ENCODE data around the gene JPT2.

JPT2 gene

GRCh38 chr16:1677942-1678499 is at the start of gene JPT2:
TSS of gene JPT2 (plus strand) at chr16:1678279. CDS start at chr16:1678313, 34 bp downstream.
- peak; percentile 88 to 90 for DNase-seq (ENCODE audit: extremely low read depth in 1 of 2, low read depth in 1 of 2)

GRCh38 chr16:1630450-1631213 is 47.4 kb upstream of the JPT2 start:
- DNase-seq (ENCODE audit: extremely low read depth in 1 of 2, low read depth in 1 of 2) = no peak

DNA sequence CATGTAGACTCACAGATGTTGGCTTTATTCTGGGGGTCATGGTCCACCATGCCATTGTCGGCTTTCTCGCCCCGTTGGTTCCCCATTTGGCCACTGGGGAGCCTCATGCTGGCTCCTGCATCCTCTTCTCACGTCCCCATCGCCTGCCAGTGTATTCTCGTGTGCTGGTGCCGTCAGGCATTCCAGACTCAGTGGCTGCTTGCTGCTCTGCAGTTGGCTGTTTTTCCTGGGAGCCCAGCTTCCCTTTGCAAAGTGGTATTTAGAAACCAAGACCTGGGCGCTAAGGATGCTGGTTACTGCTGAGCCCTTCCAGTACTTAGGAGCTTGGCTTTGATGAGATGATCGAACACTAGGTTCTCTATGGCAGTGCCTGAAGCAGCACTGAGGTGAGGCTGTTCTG is 46.8 kb upstream of the JPT2 start:
- no peak for DNase-seq (ENCODE audit: extremely low read depth in 1 of 2, low read depth in 1 of 2)

- DNase-seq (ENCODE audit: extremely low read depth in 1 of 2, low read depth in 1 of 2) = no peak
Observed at GRCh38 chr16:1631931-1632637, 46.0 kb upstream of the JPT2 start.

- no peak for DNase-seq (ENCODE audit: extremely low read depth in 1 of 2, low read depth in 1 of 2)
Observed at GRCh38 chr16:1632638-1632970, 45.5 kb upstream of the JPT2 start.

DNA sequence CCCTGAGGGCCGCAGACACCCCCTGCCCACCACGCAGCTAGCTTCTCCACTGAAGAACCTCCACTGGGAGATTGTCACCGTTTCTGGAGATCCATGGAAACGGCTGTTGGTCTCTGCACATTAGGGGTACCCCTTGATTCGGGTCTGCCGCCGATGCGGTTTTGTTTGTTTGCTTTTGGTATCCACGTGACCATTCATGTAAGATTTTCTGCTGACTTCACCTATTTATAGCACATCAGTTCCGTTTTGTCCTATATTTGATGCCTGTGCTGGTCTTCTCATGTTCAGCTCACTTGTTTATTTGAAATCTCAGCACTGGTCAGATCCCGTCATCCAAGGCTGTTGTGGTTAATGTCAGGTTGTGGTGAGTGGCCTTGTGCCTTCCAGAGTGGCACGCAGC is 44.8 kb upstream of the JPT2 start:
- DNase-seq (ENCODE audit: extremely low read depth in 1 of 2, low read depth in 1 of 2) = no peak

GRCh38 chr16:1634541-1634940 is 43.5 kb upstream of the JPT2 start:
- no peak for DNase-seq (ENCODE audit: extremely low read depth in 1 of 2, low read depth in 1 of 2)

DNA sequence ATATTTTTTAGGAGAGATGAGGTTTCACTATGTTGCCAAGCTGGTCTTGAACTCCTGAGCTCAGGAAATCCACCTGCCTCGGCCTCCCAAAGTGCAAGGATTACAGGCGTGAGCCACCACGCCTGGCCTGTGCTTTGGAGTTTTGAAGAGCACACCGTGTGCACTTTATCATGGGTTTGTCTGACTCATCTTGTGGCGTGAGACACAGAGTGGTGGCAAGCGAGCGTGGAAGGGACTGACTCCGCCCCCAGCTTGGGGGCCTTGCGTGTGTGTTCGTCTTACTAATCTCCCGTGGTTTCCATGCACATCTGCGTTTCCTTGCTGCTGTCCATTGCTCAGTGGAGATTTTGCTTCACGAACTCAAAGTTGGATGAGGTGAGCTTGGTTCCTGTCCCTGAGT is 43.0 kb upstream of the JPT2 start:
- no peak for DNase-seq (ENCODE audit: extremely low read depth in 1 of 2, low read depth in 1 of 2)

- DNase-seq (ENCODE audit: extremely low read depth in 1 of 2, low read depth in 1 of 2) = no peak
Observed at GRCh38 chr16:1637526-1637925, 40.6 kb upstream of the JPT2 start.

GRCh38 chr16:1638757-1639156 is 39.3 kb upstream of the JPT2 start:
- no peak for DNase-seq (ENCODE audit: extremely low read depth in 1 of 2, low read depth in 1 of 2)

GRCh38 chr16:1639282-1639681 is 38.8 kb upstream of the JPT2 start:
- DNase-seq (ENCODE audit: extremely low read depth in 1 of 2, low read depth in 1 of 2) = no peak

DNA sequence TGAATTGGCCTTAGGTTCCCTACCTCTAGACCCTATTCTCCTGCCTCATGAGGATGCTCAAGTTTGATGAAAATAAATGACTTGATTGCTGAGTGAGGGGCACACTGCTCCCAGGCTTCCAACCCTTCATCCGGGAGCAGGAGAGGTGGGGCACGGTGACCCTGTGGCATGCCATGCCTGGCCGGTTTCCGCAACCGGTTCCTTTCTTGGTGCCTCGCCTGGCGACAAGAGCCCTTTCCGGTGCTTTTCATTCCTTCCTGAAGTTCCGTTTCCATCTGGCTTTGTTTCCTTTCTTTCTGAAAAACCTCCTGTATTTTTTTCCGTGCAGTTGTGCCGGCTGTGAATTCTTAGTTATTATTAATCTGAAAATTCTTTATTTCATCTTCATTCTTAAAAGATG is 38.2 kb upstream of the JPT2 start:
- DNase-seq (ENCODE audit: extremely low read depth in 1 of 2, low read depth in 1 of 2) = no peak

- DNase-seq (ENCODE audit: extremely low read depth in 1 of 2, low read depth in 1 of 2) = no peak
Observed at GRCh38 chr16:1640261-1640941, 37.7 kb upstream of the JPT2 start.

DNA sequence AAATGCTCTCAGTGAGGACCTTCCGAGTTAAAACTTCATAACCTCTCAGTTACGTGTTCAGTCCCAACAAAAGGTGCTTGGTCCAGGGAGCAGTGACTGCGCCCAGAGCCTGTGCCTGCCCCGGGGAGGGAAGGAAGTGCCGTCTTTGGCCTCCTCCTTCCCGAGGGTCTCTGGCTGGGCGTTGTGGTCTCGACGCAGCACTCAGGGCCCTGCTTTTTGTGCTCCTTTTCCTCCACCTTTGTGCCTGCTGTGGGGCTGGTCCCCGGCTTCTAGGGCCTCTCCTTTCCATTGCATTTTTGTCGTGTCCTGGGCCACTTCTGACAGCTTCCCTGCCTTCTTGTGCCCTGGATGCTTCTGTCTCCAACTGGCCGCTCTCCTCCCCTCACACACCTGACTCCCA is 36.8 kb upstream of the JPT2 start:
- no peak for DNase-seq (ENCODE audit: extremely low read depth in 1 of 2, low read depth in 1 of 2)

DNA sequence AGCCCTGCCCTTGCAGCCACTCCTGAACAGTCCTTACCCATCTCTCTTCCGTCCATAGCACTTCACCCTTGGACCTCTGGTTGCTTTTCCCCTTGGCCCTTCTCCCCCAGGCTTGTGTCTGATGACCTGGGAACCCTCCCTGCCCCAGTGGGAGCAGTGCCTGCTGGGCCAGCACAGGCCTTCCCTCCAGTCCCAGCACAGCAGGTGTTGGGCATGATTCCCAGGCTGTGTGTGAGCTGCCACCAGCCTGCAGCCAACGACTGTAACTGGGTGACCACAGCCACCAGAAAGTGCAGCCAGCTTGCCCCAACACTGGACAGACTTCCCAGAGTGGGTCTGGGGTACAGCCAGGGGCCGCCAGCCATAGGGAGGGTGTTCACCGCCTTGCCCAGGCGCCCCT is 35.9 kb upstream of the JPT2 start:
- no peak for DNase-seq (ENCODE audit: extremely low read depth in 1 of 2, low read depth in 1 of 2)

GRCh38 chr16:1642753-1643152 is 35.3 kb upstream of the JPT2 start:
- no peak for DNase-seq (ENCODE audit: extremely low read depth in 1 of 2, low read depth in 1 of 2)

GRCh38 chr16:1643521-1643920 is 34.6 kb upstream of the JPT2 start:
- DNase-seq (ENCODE audit: extremely low read depth in 1 of 2, low read depth in 1 of 2) = no peak

DNA sequence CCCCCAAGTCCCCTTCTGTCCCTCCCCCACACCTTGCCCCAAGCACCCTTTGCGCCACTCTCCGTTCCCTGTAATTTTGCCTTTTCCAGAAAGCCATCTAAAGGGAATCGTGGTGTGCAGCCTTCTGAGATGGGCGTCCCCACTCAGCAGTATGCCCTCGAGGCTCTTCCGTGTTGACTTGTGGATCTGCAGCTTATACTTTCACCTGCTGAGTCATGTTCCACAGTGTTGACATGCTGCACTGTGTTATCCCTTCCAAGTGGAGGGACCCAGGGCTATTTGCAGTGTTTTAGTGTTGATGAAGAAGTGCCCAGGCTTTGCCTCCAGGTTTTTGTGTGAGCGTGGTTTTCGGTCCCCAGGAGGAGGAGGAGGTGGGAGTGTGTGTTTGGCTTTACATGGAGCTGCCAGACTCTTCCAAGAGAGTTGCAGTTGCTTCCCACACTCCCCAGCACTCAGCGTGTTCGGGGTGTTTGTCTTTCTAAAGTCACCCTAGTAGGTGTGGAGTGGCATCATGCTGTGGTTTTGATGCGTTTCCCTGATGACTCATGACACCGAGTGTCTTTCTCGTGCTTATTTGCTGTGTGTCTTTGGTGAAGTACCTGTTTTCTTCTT is 32.1 kb upstream of the JPT2 start:
- peak in 1 of 2 donors; percentile 8 for DNase-seq (ENCODE audit: extremely low read depth in 1 of 2, low read depth in 1 of 2)

DNA sequence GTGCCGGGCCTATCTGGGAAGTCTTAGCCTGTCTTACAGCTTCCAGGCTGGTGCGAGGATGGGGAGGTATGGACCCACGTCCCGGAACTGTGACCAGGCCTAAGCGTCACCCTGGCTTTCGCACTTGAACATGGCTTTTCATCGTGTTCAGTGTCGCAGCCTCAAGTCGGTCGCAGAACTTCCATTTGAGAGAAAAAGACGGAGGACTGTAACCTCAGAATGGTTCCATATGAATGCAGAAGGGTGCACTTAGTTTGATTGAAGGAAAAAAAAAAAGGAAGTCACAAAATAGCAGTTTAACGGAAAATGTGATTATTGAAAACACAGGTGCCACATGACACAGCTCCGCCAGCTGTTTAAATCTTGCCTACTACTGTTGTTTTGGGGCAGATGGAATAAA is 30.2 kb upstream of the JPT2 start:
- no peak for DNase-seq (ENCODE audit: extremely low read depth in 1 of 2, low read depth in 1 of 2)

- DNase-seq (ENCODE audit: extremely low read depth in 1 of 2, low read depth in 1 of 2) = no peak
Observed at GRCh38 chr16:1650131-1650530, 27.9 kb upstream of the JPT2 start.
